ENCODE results near the gene LDLRAD4.

Gene LDLRAD4

GRCh38 chr18:13264091-13265007 is 45.8 kb downstream of the LDLRAD4 start:
- no peak for DNase-seq (ENCODE audit: low read depth in 2 of 2, low spot score in 1 of 2)

GRCh38 chr18:13265008-13265910 is 46.7 kb downstream of the LDLRAD4 start:
- DNase-seq (ENCODE audit: low read depth in 2 of 2, low spot score in 1 of 2): no peak

GRCh38 chr18:13265911-13266217 is 47.3 kb downstream of the LDLRAD4 start:
- no peak for DNase-seq (ENCODE audit: low read depth in 2 of 2, low spot score in 1 of 2)

- DNase-seq (ENCODE audit: low read depth in 2 of 2, low spot score in 1 of 2): no peak
These were observed 47.9 kb downstream of the LDLRAD4 start for GRCh38 chr18:13266218-13267100.

GRCh38 chr18:13267431-13267873 is 48.9 kb downstream of the LDLRAD4 start:
- no peak for DNase-seq (ENCODE audit: low read depth in 2 of 2, low spot score in 1 of 2)

- DNase-seq (ENCODE audit: low read depth in 2 of 2, low spot score in 1 of 2): no peak
These were observed 49.8 kb downstream of the LDLRAD4 start for GRCh38 chr18:13268158-13269012.

- DNase-seq (ENCODE audit: low read depth in 2 of 2, low spot score in 1 of 2): no peak
These were observed 50.4 kb downstream of the LDLRAD4 start for GRCh38 chr18:13269013-13269280.

GRCh38 chr18:13269521-13270011 is 51.0 kb downstream of the LDLRAD4 start:
- DNase-seq (ENCODE audit: low read depth in 2 of 2, low spot score in 1 of 2): no peak

- DNase-seq (ENCODE audit: low read depth in 2 of 2, low spot score in 1 of 2): no peak
These were observed 51.8 kb downstream of the LDLRAD4 start for GRCh38 chr18:13270279-13270855.

- DNase-seq (ENCODE audit: low read depth in 2 of 2, low spot score in 1 of 2): no peak
These were observed 52.8 kb downstream of the LDLRAD4 start for GRCh38 chr18:13271302-13271911.

- DNase-seq (ENCODE audit: low read depth in 2 of 2, low spot score in 1 of 2): no peak
These were observed 53.9 kb downstream of the LDLRAD4 start for GRCh38 chr18:13272416-13272815.

- DNase-seq (ENCODE audit: low read depth in 2 of 2, low spot score in 1 of 2): no peak
These were observed 55.2 kb downstream of the LDLRAD4 start for GRCh38 chr18:13273800-13274199.

GRCh38 chr18:13275075-13275474 is 56.5 kb downstream of the LDLRAD4 start:
- DNase-seq (ENCODE audit: low read depth in 2 of 2, low spot score in 1 of 2): no peak

GRCh38 chr18:13276530-13277520 is 58.3 kb downstream of the LDLRAD4 start:
- DNase-seq (ENCODE audit: low read depth in 2 of 2, low spot score in 1 of 2): no peak

- DNase-seq (ENCODE audit: low read depth in 2 of 2, low spot score in 1 of 2): no peak
These were observed 59.6 kb downstream of the LDLRAD4 start for GRCh38 chr18:13278062-13278630.

GRCh38 chr18:13279181-13280069 is 60.9 kb downstream of the LDLRAD4 start:
- DNase-seq (ENCODE audit: low read depth in 2 of 2, low spot score in 1 of 2): no peak

Measured in stimulated activated CD8-positive, alpha-beta memory T cell treated with anti-CD3 and anti-CD28 coated beads, Interleukin-4, amount 100 ng/mL, for 4 hours (primary cell).